Measurements from ENCODE around the gene TMEM30B. TPM values are rescaled to one million over a fixed set of nuclear protein-coding genes. Genes with fewer than 3 reads are reported as not detected.

The TMEM30B gene
- total and polyA plus RNA-seq, 2 of the 13 experiments (the other 11 are each of a cell fraction or from before 2014, with no cell fraction given): not detected

- TF ChIP-seq ZBTB46 (CRISPR knock-in tag; IDR thresholded peaks at IDR 0.05; ENCODE audit: borderline replicate concordance) (0 out of 2 replicates have a peak, but pooled peaks have one; percentile 44), ZNF574 (CRISPR knock-in tag; IDR thresholded peaks at IDR 0.05) (0 out of 2 replicates have a peak, but pooled peaks have one; percentile 40), GABPB1 (CRISPR knock-in tag; IDR thresholded peaks at IDR 0.05) (peak; percentile 60), ETV5 (CRISPR knock-in tag; IDR thresholded peaks at IDR 0.05; ENCODE audit: borderline replicate concordance) (peak; percentile 36; the same call in 1 of the 2 replicates), ZIK1 (CRISPR knock-in tag; IDR thresholded peaks at IDR 0.05; ENCODE audit: borderline replicate concordance, low read depth) (no peak), ZNF501 (CRISPR knock-in tag; IDR thresholded peaks at IDR 0.05) (no peak), ZNF777 (CRISPR knock-in tag; IDR thresholded peaks at IDR 0.05) (peak; percentile 89), EED (CRISPR knock-in tag; IDR thresholded peaks at IDR 0.05) (0 out of 2 replicates have a peak, but pooled peaks have one; percentile 22), AFF4 (CRISPR knock-in tag; IDR thresholded peaks at IDR 0.05) (no peak), HOMEZ (CRISPR knock-in tag; IDR thresholded peaks at IDR 0.05; ENCODE audit: low read depth) (no peak), ZNF839 (CRISPR knock-in tag; IDR thresholded peaks at IDR 0.05; ENCODE audit: borderline replicate concordance) (no peak), TBX2 (CRISPR knock-in tag; IDR thresholded peaks at IDR 0.05; ENCODE audit: borderline replicate concordance) (peak; percentile 23; the same call in 1 of the 2 replicates), ATAD3A (CRISPR knock-in tag; IDR thresholded peaks at IDR 0.05) (no peak), ZBTB26 (CRISPR knock-in tag; IDR thresholded peaks at IDR 0.05; ENCODE audit: borderline replicate concordance) (no peak), ZNF720 (CRISPR knock-in tag; IDR thresholded peaks at IDR 0.05) (no peak), MEF2D (CRISPR knock-in tag; IDR thresholded peaks at IDR 0.05) (no peak), KLF12 (CRISPR knock-in tag; IDR thresholded peaks at IDR 0.05; ENCODE audit: borderline replicate concordance) (0 out of 2 replicates have a peak, but pooled peaks have one; percentile 47)
Measured at GRCh38 chr14:61321385-61322010, 40.4 kb upstream of the TMEM30B start, which contains the start of gene PRKCH (continued).

All from HepG2 (cell line).